Activated CD8-positive, alpha-beta T cell treated with anti-CD3 and anti-CD28 coated beads for 36 hours (primary cell): ENCODE data around the gene ZSCAN23. TPM values are rescaled to one million over a fixed set of nuclear protein-coding genes. Genes with fewer than 3 reads are reported as not detected.

Source experiments
- ATAC-seq: fragments of 200-7000 bp; cut with Tn5 transposase; one replicate; pipeline ENCODE4 v1.10.0; 2021; ENCODE audit warnings: mild to moderate bottlenecking, moderate library complexity
- CTCF ChIA-PET: fragments of 350-600 bp; sonication (Branson Sonifier 250); formaldehyde crosslinking; loops from one replicate; lab custom pipeline; 2021; ENCODE audit warnings: antibody characterized with exemption; lab: Charles Lee
- POLR2A ChIA-PET: fragments of 350-600 bp; sonication (Branson Sonifier 250); formaldehyde crosslinking; loops from one replicate; lab custom pipeline; 2021; ENCODE audit warnings: antibody characterized with exemption; lab: Charles Lee
- DNase-seq: peaks from one replicate; pipeline ENCODE4 v3.0.0-alpha.2; 2020
- H3K27ac Mint-ChIP-seq: one replicate; pipeline ENCODE4 v1.8.0; 2021; ENCODE audit warnings: mild to moderate bottlenecking, mixed read lengths
- H3K27me3 Mint-ChIP-seq: one replicate; pipeline ENCODE4 v1.8.0; 2021; ENCODE audit warnings: mixed read lengths
- H3K36me3 Mint-ChIP-seq: one replicate; pipeline ENCODE4 v1.8.0; 2021; ENCODE audit warnings: low read depth, mixed read lengths
- H3K4me1 Mint-ChIP-seq: one replicate; pipeline ENCODE4 v1.8.0; 2021; ENCODE audit warnings: low read depth, mixed read lengths
- H3K4me3 Mint-ChIP-seq: one replicate; pipeline ENCODE4 v1.8.0; 2021; ENCODE audit warnings: mild to moderate bottlenecking, moderate library complexity, mixed read lengths
- H3K9me3 Mint-ChIP-seq: one replicate; pipeline ENCODE4 v1.8.0; 2021; ENCODE audit warnings: mixed read lengths
- intact Hi-C: fragments of 100-400 bp; cut with micrococcal nuclease; formaldehyde crosslinking; loops from one replicate; pipeline ENCODE4 v1.10.0; 2022
- total RNA-seq, 2 experiments: library from RNA; stranded (reverse); gene quantifications; one replicate each; pipeline ENCODE4 v1.2.3, GENCODE V29; 2021
- TF ChIP-seq, protein P1 (sequence below): fragments of 200-600 bp; IDR thresholded peaks from one replicate; pipeline ENCODE4 v1.8.0; 2022; ENCODE audit warnings: antibody characterized with exemption, mild to moderate bottlenecking

ZSCAN23 gene
- total RNA-seq, 2 experiments from 2014 or later = 1.1 to 1.6 TPM

GRCh38 chr6:28488916-28489365 is 45.6 kb upstream of the ZSCAN23 start:
- Mint-ChIP-seq H3K36me3 (no peaks in the 10 kb centered on the region), H3K4me3 (peak overlapping the region; percentile 71), H3K4me1 (peaks cover 25% of the 10 kb centered on the region), H3K9me3 (peaks cover 4% of the 10 kb centered on the region), H3K27me3 (peaks cover 56% of the 10 kb centered on the region), H3K27ac (peak overlapping the region; percentile 69)
- intact Hi-C loops = no loop called here
- ChIA-PET POLR2A (interaction anchor here (1.3 kb wide), 1 partner anchor 10 kb away, joined by 4 read pairs; no protein-coding TSS in a partner anchor), CTCF (interaction anchor here (0.9 to 1.2 kb wide), 2 partner anchors 10 to 133 kb away, joined by 3 read pairs; no protein-coding TSS in a partner anchor)
- ATAC-seq = peak; percentile 45
- TF ChIP-seq, protein P1, sequence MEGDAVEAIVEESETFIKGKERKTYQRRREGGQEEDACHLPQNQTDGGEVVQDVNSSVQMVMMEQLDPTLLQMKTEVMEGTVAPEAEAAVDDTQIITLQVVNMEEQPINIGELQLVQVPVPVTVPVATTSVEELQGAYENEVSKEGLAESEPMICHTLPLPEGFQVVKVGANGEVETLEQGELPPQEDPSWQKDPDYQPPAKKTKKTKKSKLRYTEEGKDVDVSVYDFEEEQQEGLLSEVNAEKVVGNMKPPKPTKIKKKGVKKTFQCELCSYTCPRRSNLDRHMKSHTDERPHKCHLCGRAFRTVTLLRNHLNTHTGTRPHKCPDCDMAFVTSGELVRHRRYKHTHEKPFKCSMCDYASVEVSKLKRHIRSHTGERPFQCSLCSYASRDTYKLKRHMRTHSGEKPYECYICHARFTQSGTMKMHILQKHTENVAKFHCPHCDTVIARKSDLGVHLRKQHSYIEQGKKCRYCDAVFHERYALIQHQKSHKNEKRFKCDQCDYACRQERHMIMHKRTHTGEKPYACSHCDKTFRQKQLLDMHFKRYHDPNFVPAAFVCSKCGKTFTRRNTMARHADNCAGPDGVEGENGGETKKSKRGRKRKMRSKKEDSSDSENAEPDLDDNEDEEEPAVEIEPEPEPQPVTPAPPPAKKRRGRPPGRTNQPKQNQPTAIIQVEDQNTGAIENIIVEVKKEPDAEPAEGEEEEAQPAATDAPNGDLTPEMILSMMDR = no peak
- peak; percentile 56 for DNase-seq

DNA sequence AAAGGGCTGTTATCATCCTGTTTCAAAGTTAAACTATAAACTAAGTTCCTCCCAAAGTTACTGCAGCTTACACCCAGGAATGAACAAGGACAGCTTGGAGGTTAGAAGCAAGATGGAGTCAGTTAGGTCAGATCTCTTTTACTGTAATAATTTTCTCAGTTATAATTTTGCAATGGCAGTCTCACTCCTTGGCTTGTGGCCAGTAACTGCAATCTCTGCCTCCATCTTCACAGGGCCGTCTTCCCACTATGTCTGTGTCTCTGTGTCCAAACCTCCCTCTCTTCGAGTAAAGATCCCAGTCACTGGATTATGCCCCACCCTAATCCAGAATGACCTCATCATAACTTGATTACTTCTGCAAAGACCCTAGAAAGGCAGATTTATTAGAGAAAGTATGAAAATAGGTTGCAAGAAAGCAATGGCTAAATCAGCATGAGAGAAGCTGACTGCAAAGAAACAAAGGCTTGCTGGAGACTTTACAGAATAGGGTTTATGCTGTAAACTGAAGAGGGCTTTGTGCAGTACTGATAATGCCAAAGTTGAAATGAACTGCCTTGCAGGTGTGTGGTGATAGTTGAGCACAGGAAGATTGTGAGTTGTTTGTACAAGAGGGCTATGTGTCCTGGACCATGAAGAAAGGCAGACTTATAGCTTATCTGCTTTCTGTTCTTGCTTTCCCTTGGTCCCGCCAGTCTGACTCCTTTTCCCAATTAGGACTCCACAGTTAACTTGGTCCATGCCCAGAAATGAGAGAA is 43.9 kb upstream of the ZSCAN23 start:
- DNase-seq (no peak), ATAC-seq (no peak)
- Mint-ChIP-seq H3K4me1 (peaks cover 25% of the 10 kb centered on the region), H3K4me3 (no peak overlapping the region), H3K9me3 (peaks cover 4% of the 10 kb centered on the region), H3K27me3 (peaks cover 53% of the 10 kb centered on the region), H3K27ac (no peak overlapping the region), H3K36me3 (no peaks in the 10 kb centered on the region)
- intact Hi-C loops = no loop called here
- TF ChIP-seq, protein P1 = no peak
- ChIA-PET POLR2A (interaction anchor here (1.3 kb wide), 1 partner anchor 11 kb away, joined by 3 read pairs; no protein-coding TSS in a partner anchor), CTCF (interaction anchor here (1.5 kb wide), 1 partner anchor 38 kb away, joined by 3 read pairs; no protein-coding TSS in a partner anchor)

- ATAC-seq (no peak), DNase-seq (no peak)
- Mint-ChIP-seq H3K27ac (no peak overlapping the region), H3K4me1 (peaks cover 22% of the 10 kb centered on the region), H3K4me3 (no peak overlapping the region), H3K36me3 (no peaks in the 10 kb centered on the region), H3K27me3 (peaks cover 47% of the 10 kb centered on the region), H3K9me3 (peaks cover 4% of the 10 kb centered on the region)
- intact Hi-C loops = no loop called here
- TF ChIP-seq, protein P1 = no peak
- ChIA-PET POLR2A (interaction anchor here (1.3 kb wide), 1 partner anchor 10 kb away, joined by 3 read pairs; no protein-coding TSS in a partner anchor), CTCF (interaction anchor here (1.5 kb wide), 1 partner anchor 37 kb away, joined by 3 read pairs; no protein-coding TSS in a partner anchor)
These were observed 43.2 kb upstream of the ZSCAN23 start for GRCh38 chr6:28486533-28486932.

DNA sequence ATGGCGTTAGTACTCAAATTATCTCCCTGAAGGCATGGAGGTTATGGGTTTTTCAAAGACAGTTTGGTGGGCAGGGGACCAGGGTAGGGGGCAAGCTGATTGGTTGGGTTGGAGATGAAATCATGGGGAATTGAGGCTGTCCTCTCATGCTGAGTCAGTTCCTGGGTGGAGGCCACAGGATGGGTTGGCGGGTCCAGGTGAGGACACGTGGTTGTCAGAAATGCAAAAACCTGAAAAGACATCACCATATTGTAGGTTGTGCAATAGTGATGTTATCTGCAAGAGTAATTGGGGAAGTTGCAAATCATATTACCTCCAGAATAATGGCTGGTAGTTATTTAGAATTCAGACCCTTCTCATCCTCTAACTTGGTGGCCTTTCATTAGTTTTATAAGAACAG is 42.2 kb upstream of the ZSCAN23 start:
- DNase-seq (peak; percentile 4), ATAC-seq (no peak)
- Mint-ChIP-seq H3K4me3 (no peak overlapping the region), H3K27ac (no peak overlapping the region), H3K27me3 (peaks cover 50% of the 10 kb centered on the region), H3K4me1 (peaks cover 18% of the 10 kb centered on the region), H3K36me3 (no peaks in the 10 kb centered on the region), H3K9me3 (peaks cover 4% of the 10 kb centered on the region)
- ChIA-PET POLR2A (no interaction called here), CTCF (no interaction called here)
- TF ChIP-seq, protein P1 = no peak
- intact Hi-C loops = no loop called here
